GM12892 (cell line): Measurements from ENCODE around the gene MFNG.

ENCODE experiments used
- DNase-seq: peaks from one replicate; pipeline ENCODE4 v3.0.0; 2011; ENCODE audit not compliant: insufficient read length
- FAIRE-seq: peaks from 2 replicates; lab custom pipeline; 2011; peaks lifted over from hg19 to GRCh38; lab: Jason Lieb, UNC
- POLR2A ChIP-seq: IDR thresholded peaks from 2 replicates; pipeline ENCODE4 v1.6.1; 2011; ENCODE audit warnings: low read depth, low read length, control low read depth
- POLR2AphosphoS5 ChIP-seq: IDR thresholded peaks from 2 replicates; pipeline ENCODE4 v1.6.1; 2011; ENCODE audit warnings: low read depth, low read length, control low read depth
- TAF1 ChIP-seq: IDR thresholded peaks from 2 replicates; pipeline ENCODE4 v1.6.1; 2011; ENCODE audit warnings: low read depth, mild to moderate bottlenecking, control low read depth, low read length, borderline replicate concordance

Gene MFNG

GRCh38 chr22:37499027-37499707 lies 13.0 kb upstream of the MFNG start:
- DNase-seq (no peak), FAIRE-seq (no peak)
- TF ChIP-seq TAF1 (no peak), POLR2AphosphoS5 (no peak), POLR2A (no peak)

GRCh38 chr22:37498289-37498909 lies 12.2 kb upstream of the MFNG start:
- TF ChIP-seq TAF1 (no peak), POLR2A (no peak), POLR2AphosphoS5 (no peak)
- peak; percentile 93 for DNase-seq
- FAIRE-seq, result peak; percentile 80

GRCh38 chr22:37497062-37497599 lies 10.9 kb upstream of the MFNG start:
- TF ChIP-seq TAF1 (no peak), POLR2AphosphoS5 (no peak), POLR2A (no peak)
- FAIRE-seq (no peak), DNase-seq (no peak)

- TF ChIP-seq TAF1 (no peak), POLR2AphosphoS5 (no peak), POLR2A (no peak)
- DNase-seq (no peak), FAIRE-seq (no peak)
Observed at GRCh38 chr22:37496651-37497050, 10.5 kb upstream of the MFNG start.

GRCh38 chr22:37493979-37494378 lies 7.8 kb upstream of the MFNG start:
- FAIRE-seq (no peak), DNase-seq (no peak)
- TF ChIP-seq TAF1, result no peak
- TF ChIP-seq POLR2AphosphoS5, result no peak
- TF ChIP-seq POLR2A, result no peak

DNA sequence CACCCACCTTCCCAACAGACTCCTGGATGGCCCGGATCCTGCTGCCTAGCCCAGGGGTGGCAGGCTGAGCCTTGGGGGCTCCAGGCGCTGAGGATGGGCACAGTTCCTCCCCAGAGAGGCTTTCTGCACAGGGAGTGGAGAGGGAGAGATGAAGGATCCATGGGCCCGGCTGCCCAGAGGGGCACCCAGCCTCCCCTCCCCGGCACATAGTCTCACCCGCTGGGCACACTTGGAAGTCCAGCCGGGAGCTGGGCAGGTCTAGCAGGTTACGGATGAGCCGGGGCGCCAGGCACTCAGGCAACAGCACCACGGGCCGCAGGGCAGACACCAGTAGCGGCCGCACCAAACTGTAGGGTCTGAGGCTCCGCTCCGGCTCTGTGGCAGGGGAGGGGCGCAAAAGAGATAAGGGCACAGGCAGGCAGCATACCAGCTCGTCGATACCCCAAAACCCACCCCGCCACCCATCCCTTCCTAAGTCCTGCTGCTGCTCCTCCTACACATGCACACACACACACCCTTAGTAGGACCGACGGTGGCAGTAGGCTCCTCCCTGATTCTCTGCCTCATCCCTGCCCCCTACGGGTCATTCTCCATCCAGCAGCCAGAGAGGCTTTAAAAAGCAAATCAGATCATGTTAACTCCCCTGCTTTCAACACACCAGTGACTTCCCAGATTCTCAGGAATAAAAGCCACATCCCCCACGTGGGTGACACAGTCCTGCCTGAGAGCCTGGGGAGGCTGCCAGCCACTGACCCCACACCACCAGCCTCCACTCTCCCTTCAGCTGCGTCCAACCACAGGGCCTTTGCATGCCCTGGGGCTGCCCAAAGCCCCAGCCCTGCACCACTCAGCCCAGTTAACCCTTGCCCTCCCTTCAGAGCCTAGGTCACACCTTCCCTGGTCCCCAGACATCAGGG lies 6.5 kb upstream of the MFNG start:
- peak; percentile 66 for DNase-seq
- no peak for TF ChIP-seq POLR2AphosphoS5
- no peak for TF ChIP-seq POLR2A
- TF ChIP-seq TAF1, result no peak
- peak; percentile 24 for FAIRE-seq

DNA sequence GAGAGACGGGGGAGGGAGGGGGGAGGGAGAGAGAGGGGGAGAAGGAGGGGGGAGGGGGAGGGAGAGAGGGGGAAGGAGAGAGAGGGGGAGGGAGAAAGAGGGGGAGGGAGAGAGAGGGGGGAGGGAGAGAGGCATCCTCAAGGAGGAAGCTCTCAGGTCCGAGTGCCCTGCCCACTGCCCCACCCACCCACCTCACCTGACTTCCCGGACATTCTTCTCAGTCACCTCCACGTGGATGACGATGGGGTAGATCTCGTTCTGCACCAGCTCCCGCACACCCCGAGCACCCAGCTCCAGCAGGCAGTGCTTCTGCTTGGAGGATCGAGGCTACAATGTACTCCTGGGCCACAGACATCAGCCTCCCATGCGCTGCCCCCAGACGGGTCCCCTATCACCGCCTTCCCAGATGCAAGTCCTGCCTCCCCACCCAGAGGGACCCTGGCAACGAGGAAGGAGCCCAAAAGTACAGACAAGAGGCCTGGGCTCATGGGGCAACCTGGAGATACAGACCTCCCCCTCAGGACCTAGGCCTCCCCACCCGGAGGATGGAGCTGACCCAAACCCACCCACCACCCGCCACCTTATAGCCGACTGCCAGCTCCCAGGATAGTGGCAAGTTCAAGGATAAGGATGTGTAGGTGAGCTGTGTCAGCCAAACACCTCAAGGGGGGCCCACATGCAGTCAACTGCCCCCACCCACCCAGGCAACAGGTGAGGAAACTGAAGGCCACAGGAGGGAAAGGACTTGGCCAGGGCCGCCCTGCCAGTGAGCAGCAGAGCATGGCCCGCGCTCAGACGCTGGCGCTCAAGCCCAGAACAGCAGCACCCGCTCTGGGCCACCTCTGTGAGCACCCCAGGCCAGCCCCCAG lies 5.6 kb upstream of the MFNG start:
- no peak for DNase-seq
- FAIRE-seq, result no peak
- TF ChIP-seq TAF1, result no peak
- no peak for TF ChIP-seq POLR2AphosphoS5
- TF ChIP-seq POLR2A, result no peak

- DNase-seq (no peak), FAIRE-seq (no peak)
- TF ChIP-seq POLR2A (no peak), POLR2AphosphoS5 (no peak), TAF1 (no peak)
Observed at GRCh38 chr22:37491106-37491505, 4.9 kb upstream of the MFNG start.

DNA sequence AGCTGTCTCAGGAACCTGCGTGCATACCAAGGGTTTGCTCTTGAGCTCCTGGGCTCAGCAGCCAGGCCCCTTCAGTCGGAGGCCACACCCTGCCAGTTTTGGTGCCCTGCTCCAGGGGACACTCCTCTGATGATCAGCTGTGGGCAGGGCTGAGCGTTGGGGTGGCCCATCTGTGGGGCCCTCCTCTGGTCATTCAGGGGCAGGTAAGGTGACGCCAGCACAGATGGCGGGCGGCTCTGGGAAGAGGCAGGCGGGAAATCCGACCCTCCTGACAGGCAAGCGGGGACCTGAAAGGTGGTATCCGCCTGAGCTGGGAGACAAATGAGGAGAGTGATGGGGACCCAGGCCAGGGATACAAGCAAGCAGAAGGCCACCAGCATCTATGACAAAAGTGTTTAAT lies 3.8 kb upstream of the MFNG start:
- TF ChIP-seq POLR2AphosphoS5 (no peak), TAF1 (no peak), POLR2A (no peak)
- no peak for FAIRE-seq
- no peak for DNase-seq
